ENCODE data around the gene FTHL17.

FTHL17 gene

GRCh38 chrX:31061091-31061490, 10.8 kb downstream of the FTHL17 start:
- H3K4me3 Mint-ChIP-seq, result no peak overlapping the region
- peaks cover 6% of the 10 kb centered on the region for H3K4me1 Mint-ChIP-seq

GRCh38 chrX:31060016-31060415, 11.8 kb downstream of the FTHL17 start:
- Mint-ChIP-seq H3K9me3 (peaks cover 0 to 5% of the 10 kb centered on the region in 2 donors), H3K27me3 (no peaks in the 10 kb centered on the region), H3K4me1 (peaks cover 6% of the 10 kb centered on the region), H3K27ac (no peak overlapping the region), H3K4me3 (no peak overlapping the region)
- no peak for ATAC-seq
- DNase-seq, result no peak

More at GRCh38 chrX:31061091-31061490, 10.8 kb downstream of the FTHL17 start:
- Mint-ChIP-seq H3K9me3 (no peaks in the 10 kb centered on the region), H3K27me3 (no peaks in the 10 kb centered on the region), H3K27ac (no peak overlapping the region)
- DNase-seq (no peak), ATAC-seq (no peak)

- no peak for DNase-seq
These were observed 13.6 kb downstream of the FTHL17 start for GRCh38 chrX:31058284-31058683.

GRCh38 chrX:31057691-31058090, 14.2 kb downstream of the FTHL17 start:
- ATAC-seq, result peak; percentile 91
- peaks cover 0 to 5% of the 10 kb centered on the region in 2 donors for H3K9me3 Mint-ChIP-seq
- H3K4me3 Mint-ChIP-seq, result no peak overlapping the region
- peak in 1 of 2 donors; percentile 65 for DNase-seq
- no peak overlapping the region for H3K27ac Mint-ChIP-seq
- no peaks in the 10 kb centered on the region for H3K4me1 Mint-ChIP-seq
- no peaks in the 10 kb centered on the region for H3K27me3 Mint-ChIP-seq

More at GRCh38 chrX:31058284-31058683, 13.6 kb downstream of the FTHL17 start:
- H3K4me1 Mint-ChIP-seq, result peaks cover 6% of the 10 kb centered on the region
- no peak overlapping the region for H3K27ac Mint-ChIP-seq
- H3K27me3 Mint-ChIP-seq, result no peaks in the 10 kb centered on the region
- ATAC-seq, result no peak
- no peak overlapping the region for H3K4me3 Mint-ChIP-seq
- H3K9me3 Mint-ChIP-seq, result peaks cover 0 to 5% of the 10 kb centered on the region in 2 donors

GRCh38 chrX:31057291-31057690, 14.6 kb downstream of the FTHL17 start:
- H3K9me3 Mint-ChIP-seq, result peaks cover 0 to 5% of the 10 kb centered on the region in 2 donors
- ATAC-seq (peak; percentile 76), DNase-seq (no peak)
- no peak overlapping the region for H3K27ac Mint-ChIP-seq
- no peaks in the 10 kb centered on the region for H3K27me3 Mint-ChIP-seq
- H3K4me3 Mint-ChIP-seq, result no peak overlapping the region
- no peaks in the 10 kb centered on the region for H3K4me1 Mint-ChIP-seq

GRCh38 chrX:31053621-31054020, 18.2 kb downstream of the FTHL17 start:
- Mint-ChIP-seq H3K9me3 (peaks cover 0 to 5% of the 10 kb centered on the region in 2 donors), H3K4me3 (no peak overlapping the region), H3K27me3 (peaks cover 16% of the 10 kb centered on the region), H3K27ac (no peak overlapping the region), H3K4me1 (no peaks in the 10 kb centered on the region)
- no peak for ATAC-seq
- no peak for DNase-seq

- no peak overlapping the region for H3K27ac Mint-ChIP-seq
- no peak for DNase-seq
- H3K27me3 Mint-ChIP-seq, result no peaks in the 10 kb centered on the region
- ATAC-seq, result peak; percentile 12
- peaks cover 11% of the 10 kb centered on the region for H3K4me1 Mint-ChIP-seq
- no peaks in the 10 kb centered on the region for H3K9me3 Mint-ChIP-seq
- H3K4me3 Mint-ChIP-seq, result peak overlapping the region in 1 of 2 donors; percentile 14
These were observed 32.5 kb downstream of the FTHL17 start for GRCh38 chrX:31039327-31039711.

- Mint-ChIP-seq H3K27ac (peak overlapping the region; percentile 50 to 83), H3K4me3 (peak overlapping the region in 1 of 2 donors; percentile 1), H3K4me1 (peaks cover 11% of the 10 kb centered on the region), H3K27me3 (no peaks in the 10 kb centered on the region), H3K9me3 (no peaks in the 10 kb centered on the region)
- DNase-seq, result peak; percentile 17 to 20
- peak; percentile 92 for ATAC-seq
These were observed 33.1 kb downstream of the FTHL17 start for GRCh38 chrX:31038575-31039326.

- DNase-seq (peak in 1 of 2 donors; percentile 16), ATAC-seq (peak; percentile 41)
- Mint-ChIP-seq H3K4me1 (peaks cover 11% of the 10 kb centered on the region), H3K27me3 (no peaks in the 10 kb centered on the region), H3K4me3 (no peak overlapping the region), H3K9me3 (no peaks in the 10 kb centered on the region), H3K27ac (peak overlapping the region in 1 of 2 donors; percentile 46)
These were observed 34.9 kb downstream of the FTHL17 start for GRCh38 chrX:31036895-31037294.

GRCh38 chrX:31027351-31027750, 44.5 kb downstream of the FTHL17 start:
- ATAC-seq (no peak), DNase-seq (no peak)
- Mint-ChIP-seq H3K4me1 (peaks cover 5% of the 10 kb centered on the region), H3K4me3 (no peak overlapping the region), H3K9me3 (no peaks in the 10 kb centered on the region), H3K27ac (no peak overlapping the region), H3K27me3 (peaks cover 16% of the 10 kb centered on the region)

- no peak for ATAC-seq
- DNase-seq, result no peak
- Mint-ChIP-seq H3K9me3 (no peaks in the 10 kb centered on the region), H3K27ac (no peak overlapping the region), H3K4me3 (no peak overlapping the region), H3K4me1 (peaks cover 3% of the 10 kb centered on the region), H3K27me3 (peaks cover 12% of the 10 kb centered on the region)
These were observed 47.0 kb downstream of the FTHL17 start for GRCh38 chrX:31024866-31025265.

GRCh38 chrX:31021537-31021936, 50.3 kb downstream of the FTHL17 start:
- Mint-ChIP-seq H3K9me3 (no peaks in the 10 kb centered on the region), H3K4me1 (no peaks in the 10 kb centered on the region), H3K27ac (no peak overlapping the region), H3K4me3 (no peak overlapping the region), H3K27me3 (no peaks in the 10 kb centered on the region)
- ATAC-seq, result no peak
- no peak for DNase-seq

Measured in stimulated activated naive CD8-positive, alpha-beta T cell treated with anti-CD3 and anti-CD28 coated beads, Interleukin-15, amount 100 ng/mL, for 72 hours (primary cell).